Measurements from ENCODE around the gene FHAD1.
"Not testable (repeated sequence)": the region's sequence is repeated elsewhere in the genome, so short reads cannot be mapped to it uniquely, and the experiment has no call there.

The FHAD1 gene

DNA sequence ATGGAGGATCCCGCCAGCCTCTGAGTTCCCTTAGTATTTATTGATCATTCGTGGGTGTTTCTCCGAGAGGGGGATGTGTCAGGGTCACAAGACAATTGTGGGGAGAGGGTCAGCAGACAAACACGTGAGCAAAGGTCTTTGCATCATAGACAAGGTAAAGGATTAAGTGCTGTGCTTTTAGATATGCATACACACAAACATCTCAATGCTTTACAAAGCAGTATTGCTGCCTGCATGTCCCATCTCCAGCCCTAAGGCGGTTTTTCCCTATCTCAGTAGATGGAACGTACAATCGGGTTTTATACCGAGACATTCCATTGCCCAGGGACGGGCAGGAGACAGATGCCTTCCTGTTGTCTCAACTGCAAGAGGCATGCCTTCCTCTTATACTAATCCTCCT is 132.1 kb downstream of the FHAD1 start:
- not testable (repeated sequence) for H2BK15ac ChIP-seq (ENCODE audit: low read length); H2BK12ac ChIP-seq (ENCODE audit: low read length); H3K4ac ChIP-seq (ENCODE audit: low read length); H3K27ac ChIP-seq (replicated peaks; ENCODE audit: low read length); H2BK5ac ChIP-seq (ENCODE audit: low read length); H2AFZ ChIP-seq (ENCODE audit: low read length); H2BK120ac ChIP-seq (ENCODE audit: low read depth, low read length); H3K36me3 ChIP-seq (replicated peaks in 1 of 2; ENCODE audit: control insufficient read depth in 2 of 2, insufficient read depth in 2 of 2, low read length in 2 of 2); H3K27me3 ChIP-seq (ENCODE audit: control insufficient read depth in 3 of 3, insufficient read depth in 3 of 3, low read depth in 1 of 3, low read length in 3 of 3); H4K91ac ChIP-seq (ENCODE audit: low read depth, low read length, poor library complexity); DNase-seq (ENCODE audit: low spot score); H3K9ac ChIP-seq (ENCODE audit: low read depth, low read length, poor library complexity); H3K23ac ChIP-seq (ENCODE audit: low read depth, low read length, poor library complexity); H3K4me3 ChIP-seq (ENCODE audit: low read length in 2 of 2); H3K4me2 ChIP-seq (ENCODE audit: insufficient read depth, low read length, poor library complexity, severe bottlenecking); H2AK5ac ChIP-seq (ENCODE audit: low read depth, low read length); H3K9me3 ChIP-seq (replicated peaks in 1 of 2; ENCODE audit: control insufficient read depth in 2 of 2, insufficient read depth in 1 of 2, low read depth in 1 of 2, low read length in 2 of 2); H3K14ac ChIP-seq (ENCODE audit: low read length); H3K79me1 ChIP-seq (ENCODE audit: low read depth, low read length); H3K18ac ChIP-seq (ENCODE audit: low read length); H4K8ac ChIP-seq (ENCODE audit: low read depth, low read length)
- no CpG with 5 or more reads among the region's 9 CpGs for WGBS, 2 donors (ENCODE audit: extremely low coverage in 2 of 2, insufficient read length in 2 of 2, insufficient replicate concordance in 1 of 2)
- H3K4me1 ChIP-seq (ENCODE audit: control insufficient read depth in 2 of 2, insufficient read depth in 1 of 2, low read depth in 1 of 2, low read length in 2 of 2): peaks cover 7 to 15% of the 10 kb centered on the region in 2 donors

DNA sequence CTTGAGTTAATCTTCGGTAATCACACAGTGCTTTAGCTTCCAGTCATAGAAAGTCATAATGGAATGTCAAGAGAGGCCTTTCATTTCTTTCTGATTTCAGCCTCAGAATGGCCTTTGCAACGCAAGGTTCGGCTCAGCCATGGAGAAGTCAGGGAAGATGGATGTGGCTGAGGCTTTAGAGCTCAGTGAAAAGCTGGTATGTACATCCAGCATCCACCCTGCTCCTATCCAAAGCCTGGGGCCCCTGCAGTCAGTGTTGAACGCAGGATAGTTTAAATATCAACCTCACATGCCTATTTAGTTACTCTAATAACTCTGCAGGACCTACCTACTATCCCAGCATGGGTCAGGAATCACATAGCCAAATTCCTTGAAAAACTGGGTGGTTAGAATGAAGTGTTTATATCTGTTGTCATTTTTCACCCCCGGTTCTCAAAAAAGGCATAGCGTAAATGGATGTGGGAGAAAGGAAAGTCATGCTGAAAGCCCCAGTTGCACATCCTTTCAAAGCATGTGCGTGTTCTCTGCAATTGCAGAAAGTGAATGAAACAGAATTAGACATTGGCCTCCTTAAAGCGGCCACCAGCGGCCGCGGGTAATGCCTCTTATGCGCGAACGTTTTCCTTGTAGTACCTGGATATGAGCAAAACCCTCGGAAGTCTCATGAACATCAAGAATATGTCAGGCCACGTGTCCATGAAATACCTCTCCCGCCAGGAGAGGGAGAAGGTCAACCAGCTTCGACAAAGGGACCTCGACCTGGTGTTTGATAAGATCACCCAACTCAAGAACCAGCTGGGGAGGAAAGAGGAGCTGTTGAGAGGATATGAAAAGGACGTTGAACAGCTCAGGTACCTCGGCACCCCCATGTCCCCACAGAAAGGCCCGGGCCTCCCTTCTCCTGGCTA is 133.8 kb downstream of the FHAD1 start:
- DNase-seq (ENCODE audit: low spot score): no peak
- Histone ChIP-seq H2AK5ac (ENCODE audit: low read depth, low read length) (no peak overlapping the region), H3K9me3 (replicated peaks in 1 of 2; ENCODE audit: control insufficient read depth in 2 of 2, insufficient read depth in 1 of 2, low read depth in 1 of 2, low read length in 2 of 2) (no peaks in the 10 kb centered on the region), H3K4me1 (ENCODE audit: control insufficient read depth in 2 of 2, insufficient read depth in 1 of 2, low read depth in 1 of 2, low read length in 2 of 2) (peaks cover 15 to 30% of the 10 kb centered on the region in 2 donors), H4K8ac (ENCODE audit: low read depth, low read length) (no peak overlapping the region), H3K4me3 (ENCODE audit: low read length in 2 of 2) (no peak overlapping the region), H3K18ac (ENCODE audit: low read length) (no peak overlapping the region), H3K4ac (ENCODE audit: low read length) (no peak overlapping the region), H3K4me2 (ENCODE audit: insufficient read depth, low read length, poor library complexity, severe bottlenecking) (no peak overlapping the region), H3K23ac (ENCODE audit: low read depth, low read length, poor library complexity) (no peak overlapping the region), H3K79me1 (ENCODE audit: low read depth, low read length) (no peaks in the 10 kb centered on the region), H3K27me3 (ENCODE audit: control insufficient read depth in 3 of 3, insufficient read depth in 3 of 3, low read depth in 1 of 3, low read length in 3 of 3) (peaks cover 0 to 12% (median 4%) of the 10 kb centered on the region in 3 experiments), H3K36me3 (replicated peaks in 1 of 2; ENCODE audit: control insufficient read depth in 2 of 2, insufficient read depth in 2 of 2, low read length in 2 of 2) (no peaks in the 10 kb centered on the region), H2BK120ac (ENCODE audit: low read depth, low read length) (no peak overlapping the region), H2BK5ac (ENCODE audit: low read length) (no peak overlapping the region), H3K9ac (ENCODE audit: low read depth, low read length, poor library complexity) (no peak overlapping the region), H4K91ac (ENCODE audit: low read depth, low read length, poor library complexity) (no peak overlapping the region), H3K14ac (ENCODE audit: low read length) (no peak overlapping the region), H3K27ac (replicated peaks; ENCODE audit: low read length) (no peak overlapping the region), H2BK12ac (ENCODE audit: low read length) (no peak overlapping the region), H2AFZ (ENCODE audit: low read length) (no peak overlapping the region), H2BK15ac (ENCODE audit: low read length) (no peak overlapping the region)
- WGBS, 2 donors (ENCODE audit: extremely low coverage in 2 of 2, insufficient read length in 2 of 2, insufficient replicate concordance in 1 of 2): no CpG with 5 or more reads among the region's 22 CpGs

DNA sequence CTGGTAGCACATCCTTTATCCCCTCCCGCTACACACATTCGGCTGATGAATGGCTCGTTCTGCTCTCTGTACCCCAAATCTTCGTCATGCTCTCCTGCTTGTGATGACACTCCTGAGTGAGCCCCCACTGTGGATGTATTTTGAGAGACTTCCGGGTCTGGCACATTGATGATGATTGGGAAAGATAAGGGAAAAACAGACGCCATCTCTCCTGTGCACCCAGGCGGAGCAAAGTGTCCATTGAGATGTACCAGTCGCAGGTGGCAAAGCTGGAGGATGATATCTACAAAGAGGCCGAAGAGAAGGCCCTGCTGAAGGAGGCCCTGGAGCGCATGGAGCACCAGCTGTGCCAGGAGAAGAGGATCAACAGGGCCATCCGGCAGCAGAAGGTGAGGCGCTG is 134.8 kb downstream of the FHAD1 start:
- H3K4ac ChIP-seq (ENCODE audit: low read length): no peak overlapping the region
- no peak overlapping the region for H4K8ac ChIP-seq (ENCODE audit: low read depth, low read length)
- no peak overlapping the region for H2BK12ac ChIP-seq (ENCODE audit: low read length)
- no peak overlapping the region for H3K27ac ChIP-seq (replicated peaks; ENCODE audit: low read length)
- H2AK5ac ChIP-seq (ENCODE audit: low read depth, low read length): no peak overlapping the region
- no peak overlapping the region for H2AFZ ChIP-seq (ENCODE audit: low read length)
- H3K4me3 ChIP-seq (ENCODE audit: low read length in 2 of 2): no peak overlapping the region
- DNase-seq (ENCODE audit: low spot score): no peak
- H3K79me1 ChIP-seq (ENCODE audit: low read depth, low read length): no peaks in the 10 kb centered on the region
- H2BK5ac ChIP-seq (ENCODE audit: low read length): no peak overlapping the region
- no peak overlapping the region for H2BK120ac ChIP-seq (ENCODE audit: low read depth, low read length)
- H3K9me3 ChIP-seq (replicated peaks in 1 of 2; ENCODE audit: control insufficient read depth in 2 of 2, insufficient read depth in 1 of 2, low read depth in 1 of 2, low read length in 2 of 2): no peaks in the 10 kb centered on the region
- WGBS, 2 donors (ENCODE audit: extremely low coverage in 2 of 2, insufficient read length in 2 of 2, insufficient replicate concordance in 1 of 2): no CpG with 5 or more reads among the region's 12 CpGs
- H3K14ac ChIP-seq (ENCODE audit: low read length): no peak overlapping the region
- H3K36me3 ChIP-seq (replicated peaks in 1 of 2; ENCODE audit: control insufficient read depth in 2 of 2, insufficient read depth in 2 of 2, low read length in 2 of 2): no peaks in the 10 kb centered on the region
- H3K18ac ChIP-seq (ENCODE audit: low read length): no peak overlapping the region
- H4K91ac ChIP-seq (ENCODE audit: low read depth, low read length, poor library complexity): no peak overlapping the region
- H2BK15ac ChIP-seq (ENCODE audit: low read length): no peak overlapping the region
- H3K23ac ChIP-seq (ENCODE audit: low read depth, low read length, poor library complexity): no peak overlapping the region
- peaks cover 21 to 34% of the 10 kb centered on the region in 2 donors for H3K4me1 ChIP-seq (ENCODE audit: control insufficient read depth in 2 of 2, insufficient read depth in 1 of 2, low read depth in 1 of 2, low read length in 2 of 2)
- H3K9ac ChIP-seq (ENCODE audit: low read depth, low read length, poor library complexity): no peak overlapping the region
- H3K4me2 ChIP-seq (ENCODE audit: insufficient read depth, low read length, poor library complexity, severe bottlenecking): no peak overlapping the region
- H3K27me3 ChIP-seq (ENCODE audit: control insufficient read depth in 3 of 3, insufficient read depth in 3 of 3, low read depth in 1 of 3, low read length in 3 of 3): peaks cover 0 to 14% (median 4%) of the 10 kb centered on the region in 3 experiments

DNA sequence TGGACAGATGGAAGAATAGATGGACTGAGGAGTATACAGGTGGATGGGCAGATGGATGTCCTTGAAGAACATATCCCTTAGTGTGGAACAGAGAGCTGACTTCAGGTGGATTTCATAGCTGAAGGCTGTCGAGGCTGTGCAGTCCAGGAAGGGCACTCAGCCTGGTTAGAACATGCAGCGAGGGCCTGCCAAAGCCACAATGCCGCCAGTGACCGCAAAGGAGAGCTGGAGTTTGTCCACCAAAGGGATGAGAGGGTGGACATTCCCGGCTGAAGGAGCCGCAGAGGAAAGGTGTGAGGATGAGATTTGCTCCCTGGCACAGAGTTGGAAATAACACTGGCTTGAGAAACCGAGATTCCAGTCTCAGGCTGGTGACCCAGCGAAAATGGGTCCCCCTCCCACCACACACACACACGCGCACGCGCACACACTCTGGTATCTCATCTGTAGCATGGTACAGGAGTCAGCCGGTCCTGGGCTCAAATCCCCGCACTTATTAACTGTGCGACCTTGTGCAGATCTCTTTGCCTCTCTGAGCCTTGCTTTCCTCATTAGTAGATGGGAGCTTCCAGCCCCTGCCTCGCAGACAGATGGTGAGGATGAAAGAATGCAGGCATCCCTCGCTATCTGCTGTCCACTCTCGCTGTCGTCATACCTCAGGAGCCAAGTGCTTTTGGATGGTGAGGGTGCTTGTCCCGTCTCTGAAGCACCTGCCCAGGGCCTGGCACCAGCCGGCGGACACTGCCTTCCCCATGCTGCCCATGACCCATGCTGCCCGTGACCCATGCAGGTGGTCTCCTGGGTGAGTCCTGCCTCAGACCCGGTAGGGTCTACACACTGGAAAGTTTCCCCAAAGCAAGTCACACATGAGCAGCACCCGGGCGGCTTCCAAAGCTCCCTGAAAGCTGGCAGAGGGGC is 135.8 kb downstream of the FHAD1 start:
- H3K4me3 ChIP-seq (ENCODE audit: low read length in 2 of 2): no peak overlapping the region
- no peak overlapping the region for H2BK5ac ChIP-seq (ENCODE audit: low read length)
- H3K36me3 ChIP-seq (replicated peaks in 1 of 2; ENCODE audit: control insufficient read depth in 2 of 2, insufficient read depth in 2 of 2, low read length in 2 of 2): no peaks in the 10 kb centered on the region
- no CpG with 5 or more reads among the region's 26 CpGs for WGBS, 2 donors (ENCODE audit: extremely low coverage in 2 of 2, insufficient read length in 2 of 2, insufficient replicate concordance in 1 of 2)
- H3K4ac ChIP-seq (ENCODE audit: low read length): no peak overlapping the region
- no peak overlapping the region for H2AFZ ChIP-seq (ENCODE audit: low read length)
- peaks cover 0 to 14% (median 4%) of the 10 kb centered on the region in 3 experiments for H3K27me3 ChIP-seq (ENCODE audit: control insufficient read depth in 3 of 3, insufficient read depth in 3 of 3, low read depth in 1 of 3, low read length in 3 of 3)
- no peak overlapping the region for H3K4me2 ChIP-seq (ENCODE audit: insufficient read depth, low read length, poor library complexity, severe bottlenecking)
- no peak overlapping the region for H2BK120ac ChIP-seq (ENCODE audit: low read depth, low read length)
- no peak overlapping the region for H4K91ac ChIP-seq (ENCODE audit: low read depth, low read length, poor library complexity)
- DNase-seq (ENCODE audit: low spot score): no peak
- peaks cover 0 to 1% of the 10 kb centered on the region in 2 donors for H3K9me3 ChIP-seq (replicated peaks in 1 of 2; ENCODE audit: control insufficient read depth in 2 of 2, insufficient read depth in 1 of 2, low read depth in 1 of 2, low read length in 2 of 2)
- H3K14ac ChIP-seq (ENCODE audit: low read length): no peak overlapping the region
- peak overlapping the region; percentile 8 for H2BK12ac ChIP-seq (ENCODE audit: low read length)
- no peak overlapping the region for H3K9ac ChIP-seq (ENCODE audit: low read depth, low read length, poor library complexity)
- H3K27ac ChIP-seq (replicated peaks; ENCODE audit: low read length): no peak overlapping the region
- H3K18ac ChIP-seq (ENCODE audit: low read length): no peak overlapping the region
- H4K8ac ChIP-seq (ENCODE audit: low read depth, low read length): no peak overlapping the region
- H2AK5ac ChIP-seq (ENCODE audit: low read depth, low read length): no peak overlapping the region
- H3K79me1 ChIP-seq (ENCODE audit: low read depth, low read length): no peaks in the 10 kb centered on the region
- peaks cover 22 to 35% of the 10 kb centered on the region in 2 donors for H3K4me1 ChIP-seq (ENCODE audit: control insufficient read depth in 2 of 2, insufficient read depth in 1 of 2, low read depth in 1 of 2, low read length in 2 of 2)
- no peak overlapping the region for H3K23ac ChIP-seq (ENCODE audit: low read depth, low read length, poor library complexity)
- H2BK15ac ChIP-seq (ENCODE audit: low read length): no peak overlapping the region
